Measurements from ENCODE around the gene SDC1.

- TF ChIP-seq, protein P1, sequence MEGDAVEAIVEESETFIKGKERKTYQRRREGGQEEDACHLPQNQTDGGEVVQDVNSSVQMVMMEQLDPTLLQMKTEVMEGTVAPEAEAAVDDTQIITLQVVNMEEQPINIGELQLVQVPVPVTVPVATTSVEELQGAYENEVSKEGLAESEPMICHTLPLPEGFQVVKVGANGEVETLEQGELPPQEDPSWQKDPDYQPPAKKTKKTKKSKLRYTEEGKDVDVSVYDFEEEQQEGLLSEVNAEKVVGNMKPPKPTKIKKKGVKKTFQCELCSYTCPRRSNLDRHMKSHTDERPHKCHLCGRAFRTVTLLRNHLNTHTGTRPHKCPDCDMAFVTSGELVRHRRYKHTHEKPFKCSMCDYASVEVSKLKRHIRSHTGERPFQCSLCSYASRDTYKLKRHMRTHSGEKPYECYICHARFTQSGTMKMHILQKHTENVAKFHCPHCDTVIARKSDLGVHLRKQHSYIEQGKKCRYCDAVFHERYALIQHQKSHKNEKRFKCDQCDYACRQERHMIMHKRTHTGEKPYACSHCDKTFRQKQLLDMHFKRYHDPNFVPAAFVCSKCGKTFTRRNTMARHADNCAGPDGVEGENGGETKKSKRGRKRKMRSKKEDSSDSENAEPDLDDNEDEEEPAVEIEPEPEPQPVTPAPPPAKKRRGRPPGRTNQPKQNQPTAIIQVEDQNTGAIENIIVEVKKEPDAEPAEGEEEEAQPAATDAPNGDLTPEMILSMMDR (IDR thresholded peaks at IDR 0.05; ENCODE audit: poor library complexity) = no peak
- TF ChIP-seq EZH2 (IDR thresholded peaks at IDR 0.05; ENCODE audit: borderline replicate concordance) = no peak
- no peak for TF ChIP-seq EZH2phosphoT487 (IDR thresholded peaks at IDR 0.05; ENCODE audit: low read depth, severe bottlenecking, unreplicated experiment)
Observed at GRCh38 chr2:20229322-20230113, 4.6 kb upstream of the SDC1 start.
